T-helper 1 cell treated with Interleukin-12 subunit alpha and Interleukin-12 subunit beta and Interleukin-4 antibody, amounts not matched to agents 30 μg/mL and 1 μg/mL, for 36 hours (primary cell): Measurements from ENCODE around the gene TIMM10B.

Source experiments
- H3K27ac Mint-ChIP-seq: one replicate; pipeline ENCODE4 v1.8.0; 2021; ENCODE audit warnings: mild to moderate bottlenecking, mixed read lengths
- H3K27me3 Mint-ChIP-seq: one replicate; pipeline ENCODE4 v1.8.0; 2021; ENCODE audit warnings: low read depth, mixed read lengths
- H3K36me3 Mint-ChIP-seq: one replicate; pipeline ENCODE4 v1.8.0; 2021; ENCODE audit warnings: low read depth, mixed read lengths
- H3K4me1 Mint-ChIP-seq: one replicate; pipeline ENCODE4 v1.8.0; 2021; ENCODE audit warnings: low read depth, mixed read lengths
- H3K4me3 Mint-ChIP-seq: one replicate; pipeline ENCODE4 v1.8.0; 2021; ENCODE audit warnings: mild to moderate bottlenecking, moderate library complexity, mixed read lengths
- H3K9me3 Mint-ChIP-seq: one replicate; pipeline ENCODE4 v1.8.0; 2021; ENCODE audit warnings: mixed read lengths

The TIMM10B gene

GRCh38 chr11:6481012-6481923 lies at the start of gene TIMM10B, which contains the start of gene ARFIP2:
Gene TIMM10B (plus strand): TSS chr11:6481501. CDS start chr11:6481517, 16 bp downstream.
Gene ARFIP2 (minus strand): TSS chr11:6481331. CDS start chr11:6480421, 910 bp downstream.
- Mint-ChIP-seq H3K4me1 (peaks cover 30% of the 10 kb centered on the region), H3K27ac (peak within 1 kb of the TSS; percentile 97), H3K9me3 (no peaks in the 10 kb centered on the region), H3K4me3 (peak within 1 kb of the TSS; percentile 93), H3K27me3 (no peaks in the 10 kb centered on the region), H3K36me3 (peaks cover 25% of the 10 kb centered on the region)

- no peaks in the 10 kb centered on the region for H3K36me3 Mint-ChIP-seq
- H3K9me3 Mint-ChIP-seq, result no peaks in the 10 kb centered on the region
- no peak overlapping the region for H3K4me3 Mint-ChIP-seq
- peaks cover 13% of the 10 kb centered on the region for H3K27me3 Mint-ChIP-seq
- no peak overlapping the region for H3K27ac Mint-ChIP-seq
- peaks cover 3% of the 10 kb centered on the region for H3K4me1 Mint-ChIP-seq
Observed at GRCh38 chr11:6431861-6432260, 49.4 kb upstream of the TIMM10B start.

- Mint-ChIP-seq H3K27ac (no peak overlapping the region), H3K36me3 (no peaks in the 10 kb centered on the region), H3K4me3 (no peak overlapping the region), H3K27me3 (no peaks in the 10 kb centered on the region), H3K4me1 (peaks cover 3% of the 10 kb centered on the region), H3K9me3 (no peaks in the 10 kb centered on the region)
Observed at GRCh38 chr11:6433998-6434660, 47.2 kb upstream of the TIMM10B start.

- peaks cover 3% of the 10 kb centered on the region for H3K4me1 Mint-ChIP-seq
- H3K27me3 Mint-ChIP-seq, result no peaks in the 10 kb centered on the region
- H3K4me3 Mint-ChIP-seq, result no peak overlapping the region
- H3K27ac Mint-ChIP-seq, result no peak overlapping the region
- no peaks in the 10 kb centered on the region for H3K9me3 Mint-ChIP-seq
- H3K36me3 Mint-ChIP-seq, result no peaks in the 10 kb centered on the region
Observed at GRCh38 chr11:6437423-6437822, 43.9 kb upstream of the TIMM10B start.

- H3K27ac Mint-ChIP-seq, result no peak overlapping the region
- H3K4me1 Mint-ChIP-seq, result peaks cover 3% of the 10 kb centered on the region
- no peaks in the 10 kb centered on the region for H3K36me3 Mint-ChIP-seq
- no peaks in the 10 kb centered on the region for H3K27me3 Mint-ChIP-seq
- no peaks in the 10 kb centered on the region for H3K9me3 Mint-ChIP-seq
- no peak overlapping the region for H3K4me3 Mint-ChIP-seq
Observed at GRCh38 chr11:6437993-6438392, 43.3 kb upstream of the TIMM10B start.

GRCh38 chr11:6438979-6439571 lies 42.2 kb upstream of the TIMM10B start:
- H3K4me3 Mint-ChIP-seq, result no peak overlapping the region
- no peaks in the 10 kb centered on the region for H3K27me3 Mint-ChIP-seq
- no peak overlapping the region for H3K27ac Mint-ChIP-seq
- no peaks in the 10 kb centered on the region for H3K9me3 Mint-ChIP-seq
- H3K36me3 Mint-ChIP-seq, result no peaks in the 10 kb centered on the region
- H3K4me1 Mint-ChIP-seq, result peaks cover 3% of the 10 kb centered on the region

GRCh38 chr11:6440906-6441358 lies 40.4 kb upstream of the TIMM10B start, which contains the start of gene HPX:
Gene HPX (minus strand): TSS chr11:6440987. CDS start chr11:6440963, 24 bp downstream.
- Mint-ChIP-seq H3K27me3 (peaks cover 8% of the 10 kb centered on the region), H3K36me3 (no peaks in the 10 kb centered on the region), H3K4me1 (peaks cover under 1% of the 10 kb centered on the region), H3K9me3 (no peaks in the 10 kb centered on the region), H3K27ac (no peak within 1 kb of the TSS), H3K4me3 (no peak within 1 kb of the TSS)

- Mint-ChIP-seq H3K4me1 (no peaks in the 10 kb centered on the region), H3K36me3 (no peaks in the 10 kb centered on the region), H3K4me3 (no peak overlapping the region), H3K9me3 (no peaks in the 10 kb centered on the region), H3K27me3 (peaks cover 14% of the 10 kb centered on the region), H3K27ac (no peak overlapping the region)
Observed at GRCh38 chr11:6442441-6442840, 38.9 kb upstream of the TIMM10B start.

GRCh38 chr11:6443269-6444003 lies 37.9 kb upstream of the TIMM10B start:
- Mint-ChIP-seq H3K4me1 (no peaks in the 10 kb centered on the region), H3K27me3 (peaks cover 14% of the 10 kb centered on the region), H3K36me3 (no peaks in the 10 kb centered on the region), H3K27ac (no peak overlapping the region), H3K9me3 (no peaks in the 10 kb centered on the region), H3K4me3 (no peak overlapping the region)

- Mint-ChIP-seq H3K4me3 (no peak overlapping the region), H3K9me3 (no peaks in the 10 kb centered on the region), H3K36me3 (no peaks in the 10 kb centered on the region), H3K27me3 (peaks cover 14% of the 10 kb centered on the region), H3K27ac (no peak overlapping the region), H3K4me1 (no peaks in the 10 kb centered on the region)
Observed at GRCh38 chr11:6448574-6448973, 32.7 kb upstream of the TIMM10B start.

GRCh38 chr11:6452219-6452618 lies 29.1 kb upstream of the TIMM10B start:
- Mint-ChIP-seq H3K9me3 (no peaks in the 10 kb centered on the region), H3K27ac (no peak overlapping the region), H3K4me3 (no peak overlapping the region), H3K27me3 (no peaks in the 10 kb centered on the region), H3K4me1 (no peaks in the 10 kb centered on the region), H3K36me3 (no peaks in the 10 kb centered on the region)

GRCh38 chr11:6453152-6453551 lies 28.1 kb upstream of the TIMM10B start:
- Mint-ChIP-seq H3K27me3 (no peaks in the 10 kb centered on the region), H3K4me1 (no peaks in the 10 kb centered on the region), H3K27ac (no peak overlapping the region), H3K9me3 (no peaks in the 10 kb centered on the region), H3K36me3 (no peaks in the 10 kb centered on the region), H3K4me3 (no peak overlapping the region)

- Mint-ChIP-seq H3K27me3 (no peaks in the 10 kb centered on the region), H3K4me1 (no peaks in the 10 kb centered on the region), H3K4me3 (no peak overlapping the region), H3K9me3 (no peaks in the 10 kb centered on the region), H3K36me3 (no peaks in the 10 kb centered on the region), H3K27ac (no peak overlapping the region)
Observed at GRCh38 chr11:6455070-6455469, 26.2 kb upstream of the TIMM10B start.
